Measurements from ENCODE around the gene RPRD1B. TPM values are rescaled to one million over a fixed set of nuclear protein-coding genes. Genes with fewer than 3 reads are reported as not detected.

The RPRD1B gene
- total RNA-seq, 2 donors from 2014 or later, result 22.7 to 42.5 TPM

DNA sequence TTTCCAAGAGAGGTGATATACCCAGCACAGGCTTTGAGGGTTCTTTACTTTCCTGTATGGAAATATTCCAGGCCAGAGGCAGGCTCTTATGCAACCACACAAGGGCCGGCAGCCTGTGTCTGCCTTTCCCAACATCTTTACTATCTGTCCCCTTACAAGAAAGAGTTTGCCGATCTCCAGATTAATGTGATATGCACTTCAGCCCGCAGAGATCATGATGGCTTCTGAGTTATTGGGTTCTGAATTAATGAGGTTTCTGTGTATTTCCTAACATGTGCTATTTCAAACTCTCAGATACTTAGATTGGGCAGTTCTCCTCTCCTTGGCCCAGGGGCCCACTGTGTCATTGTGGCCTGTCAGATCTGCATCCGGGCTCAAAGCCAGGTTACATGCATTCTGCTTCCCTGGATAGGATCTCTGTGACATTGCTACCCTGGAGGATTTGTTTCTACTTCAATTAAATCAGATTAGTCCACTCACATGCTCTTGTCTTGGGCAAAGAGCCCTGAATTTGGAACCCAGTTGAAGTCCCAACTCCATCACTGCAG lies 75.0 kb downstream of the RPRD1B start:
- H3K27me3 ChIP-seq, result no peaks in the 10 kb centered on the region
- peak overlapping the region; percentile 50 for H3K27ac ChIP-seq
- H3K9ac ChIP-seq (ENCODE audit: low read depth in 2 of 2, low read length in 2 of 2), result no peak overlapping the region
- DNase-seq, result no peak
- intact Hi-C loops (cut with DNase I), result no loop called here
- H3K4me1 ChIP-seq, result peaks cover 14% of the 10 kb centered on the region
- H3K36me3 ChIP-seq, result no peaks in the 10 kb centered on the region
- no peaks in the 10 kb centered on the region for H3K9me3 ChIP-seq
- TF ChIP-seq, protein P1, sequence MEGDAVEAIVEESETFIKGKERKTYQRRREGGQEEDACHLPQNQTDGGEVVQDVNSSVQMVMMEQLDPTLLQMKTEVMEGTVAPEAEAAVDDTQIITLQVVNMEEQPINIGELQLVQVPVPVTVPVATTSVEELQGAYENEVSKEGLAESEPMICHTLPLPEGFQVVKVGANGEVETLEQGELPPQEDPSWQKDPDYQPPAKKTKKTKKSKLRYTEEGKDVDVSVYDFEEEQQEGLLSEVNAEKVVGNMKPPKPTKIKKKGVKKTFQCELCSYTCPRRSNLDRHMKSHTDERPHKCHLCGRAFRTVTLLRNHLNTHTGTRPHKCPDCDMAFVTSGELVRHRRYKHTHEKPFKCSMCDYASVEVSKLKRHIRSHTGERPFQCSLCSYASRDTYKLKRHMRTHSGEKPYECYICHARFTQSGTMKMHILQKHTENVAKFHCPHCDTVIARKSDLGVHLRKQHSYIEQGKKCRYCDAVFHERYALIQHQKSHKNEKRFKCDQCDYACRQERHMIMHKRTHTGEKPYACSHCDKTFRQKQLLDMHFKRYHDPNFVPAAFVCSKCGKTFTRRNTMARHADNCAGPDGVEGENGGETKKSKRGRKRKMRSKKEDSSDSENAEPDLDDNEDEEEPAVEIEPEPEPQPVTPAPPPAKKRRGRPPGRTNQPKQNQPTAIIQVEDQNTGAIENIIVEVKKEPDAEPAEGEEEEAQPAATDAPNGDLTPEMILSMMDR (IDR thresholded peaks at IDR 0.05), result no peak
- H3K4me3 ChIP-seq, result no peak overlapping the region

DNA sequence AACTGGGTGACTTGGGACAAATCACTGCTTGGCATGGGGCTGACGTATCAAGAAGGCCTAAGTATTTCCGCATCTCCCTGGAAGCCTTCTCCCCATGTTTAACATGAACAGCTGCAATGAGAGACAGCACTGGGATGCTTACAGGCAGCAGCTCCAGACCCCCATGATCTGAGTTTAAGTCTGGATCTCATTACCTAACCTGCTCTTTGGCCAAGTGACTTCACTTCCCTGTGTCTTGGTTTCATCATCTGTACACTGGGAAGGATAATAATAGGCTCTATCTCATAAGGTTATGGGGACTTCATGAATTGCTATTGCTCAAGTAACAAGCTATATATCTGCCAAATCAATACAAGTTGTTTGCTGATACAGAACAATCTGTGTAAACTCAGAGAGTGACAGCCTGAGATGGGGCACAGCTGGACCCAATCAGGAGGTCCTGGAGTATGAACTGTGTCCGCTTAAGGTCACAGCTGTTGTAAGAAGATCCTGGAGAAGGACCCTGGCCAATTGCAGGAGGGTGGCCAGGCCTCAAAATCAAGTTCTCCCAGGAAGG lies 75.5 kb downstream of the RPRD1B start:
- no peaks in the 10 kb centered on the region for H3K9me3 ChIP-seq
- peak; percentile 46 for DNase-seq

DNA sequence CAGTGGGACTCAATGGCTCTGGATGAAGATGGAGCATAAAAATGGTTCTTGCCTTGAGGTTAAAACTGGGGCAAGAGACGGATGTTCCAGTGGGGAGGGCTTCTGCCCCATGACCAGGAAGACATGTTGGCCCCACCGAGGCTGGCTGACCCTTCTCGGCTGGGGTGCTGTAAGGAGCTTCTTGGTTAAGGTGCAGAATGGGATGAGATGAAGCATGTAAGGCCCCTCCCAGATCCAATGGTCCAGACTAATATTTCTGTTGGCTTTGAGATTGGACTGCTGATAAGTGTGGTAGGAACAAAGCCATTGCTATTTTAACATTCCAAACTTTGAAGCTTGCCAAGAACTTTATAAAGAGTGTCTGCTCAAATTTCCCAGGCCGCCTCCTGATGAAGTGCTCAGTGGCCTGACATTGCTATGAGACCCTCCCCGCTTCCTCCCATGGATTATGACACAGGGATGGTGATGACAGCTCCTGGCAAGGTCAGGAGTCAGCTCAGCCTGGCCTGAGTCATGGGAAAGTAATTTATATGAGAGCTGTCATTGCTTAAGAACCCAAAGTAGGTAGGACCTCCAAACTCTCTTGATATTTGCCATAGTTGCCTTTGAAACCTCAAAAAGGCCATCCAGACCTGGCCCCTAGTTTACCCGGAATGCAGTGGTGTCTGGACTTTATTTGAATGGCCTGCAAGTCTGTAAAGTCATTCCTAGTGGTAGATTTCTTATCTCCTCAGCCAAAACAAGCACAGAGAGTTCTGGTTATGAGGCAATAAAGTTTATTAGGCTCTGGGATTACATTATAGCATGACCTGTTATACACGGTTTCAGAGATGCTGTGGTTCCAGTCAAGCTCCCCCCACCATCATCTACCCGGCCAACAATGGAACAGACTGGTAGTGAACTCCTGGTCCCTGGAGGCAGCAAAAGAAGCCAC lies 76.3 kb downstream of the RPRD1B start:
- peak overlapping the region; percentile 57 for H3K27ac ChIP-seq
- peaks cover 14% of the 10 kb centered on the region for H3K4me1 ChIP-seq
- no peaks in the 10 kb centered on the region for H3K27me3 ChIP-seq
- H3K9ac ChIP-seq (ENCODE audit: low read depth in 2 of 2, low read length in 2 of 2), result no peak overlapping the region
- intact Hi-C loops (cut with DNase I), result loop anchor here (5.0 kb wide), 1 partner anchor 57 kb away; the partner anchor contains the start of gene TGM2
- TF ChIP-seq, protein P1 (IDR thresholded peaks at IDR 0.05), result no peak
- DNase-seq, result peak; percentile 50
- H3K9me3 ChIP-seq, result no peaks in the 10 kb centered on the region
- H3K36me3 ChIP-seq, result no peaks in the 10 kb centered on the region
- no peak overlapping the region for H3K4me3 ChIP-seq

More for the DNA sequence above, 75.5 kb downstream of the RPRD1B start:
- peaks cover 14% of the 10 kb centered on the region for H3K4me1 ChIP-seq
- H3K27me3 ChIP-seq, result no peaks in the 10 kb centered on the region
- peak overlapping the region; percentile 57 for H3K27ac ChIP-seq
- no peak overlapping the region for H3K9ac ChIP-seq (ENCODE audit: low read depth in 2 of 2, low read length in 2 of 2)
- no peak overlapping the region for H3K4me3 ChIP-seq
- no peaks in the 10 kb centered on the region for H3K36me3 ChIP-seq
- intact Hi-C loops (cut with DNase I), result no loop called here
- TF ChIP-seq, protein P1 (IDR thresholded peaks at IDR 0.05), result no peak

DNA sequence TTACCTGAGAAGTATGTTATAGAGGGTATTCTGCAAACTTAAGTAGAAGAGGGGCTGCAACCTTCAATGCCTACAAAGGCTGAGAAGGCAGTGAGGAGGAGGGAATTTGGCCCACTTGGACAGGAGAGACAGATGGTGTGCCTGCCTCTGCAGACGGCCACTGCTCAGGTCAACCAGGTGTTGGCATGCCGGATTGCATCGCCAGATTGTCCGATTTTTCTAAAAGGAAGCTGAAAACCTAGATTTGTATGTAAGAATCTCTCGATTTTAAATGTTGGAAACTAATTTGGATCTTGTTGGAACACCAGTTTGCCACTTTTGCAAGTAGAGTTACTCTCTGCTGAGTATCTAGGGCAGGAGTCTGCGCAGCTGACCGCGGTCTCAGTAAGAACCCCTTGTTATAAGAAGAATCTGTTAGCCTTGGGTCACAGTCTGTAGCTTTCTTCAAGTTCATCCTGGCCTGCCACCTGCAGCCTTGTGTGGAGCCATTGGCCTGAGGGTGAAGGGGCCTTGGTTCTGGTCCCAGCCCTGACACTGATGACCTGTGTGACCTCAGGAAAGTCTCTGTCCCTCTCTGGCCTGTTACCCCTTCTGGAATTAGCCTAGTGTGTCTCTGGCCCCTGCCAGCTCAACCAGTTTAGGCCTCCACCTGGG lies 77.1 kb downstream of the RPRD1B start:
- Histone ChIP-seq H3K36me3 (no peaks in the 10 kb centered on the region), H3K9ac (ENCODE audit: low read depth in 2 of 2, low read length in 2 of 2) (no peak overlapping the region), H3K4me1 (peaks cover 14% of the 10 kb centered on the region), H3K9me3 (no peaks in the 10 kb centered on the region), H3K27me3 (no peaks in the 10 kb centered on the region), H3K27ac (peak overlapping the region; percentile 57), H3K4me3 (no peak overlapping the region)
- intact Hi-C loops (cut with DNase I), result loop anchor here (5.0 kb wide), 1 partner anchor 57 kb away; the partner anchor contains the start of gene TGM2
- DNase-seq, result no peak
- TF ChIP-seq, protein P1 (IDR thresholded peaks at IDR 0.05), result no peak

All from colonic mucosa (tissue), 4 donors.